ENCODE data around the gene VPS13D.

GRCh38 chr1:12525311-12526181 is 295.7 kb downstream of the VPS13D start:
- TF ChIP-seq EZH2 (IDR thresholded peaks at IDR 0.05), result no peak
- no peak for TF ChIP-seq POLR2AphosphoS5 (IDR thresholded peaks at IDR 0.05; ENCODE audit: borderline replicate concordance, low read depth, low read length)
- no peak for TF ChIP-seq FOXP2 (optimal IDR thresholded peaks at IDR 0.05; ENCODE audit: control extremely low read depth, extremely low read length, insufficient read depth)

All from SK-N-MC (cell line).